GM19043 (cell line): Measurements from ENCODE around the gene COL5A2.

Experiments
- ATAC-seq: cut with Tn5 transposase; IDR thresholded peaks from one replicate; pipeline ENCODE4 v1.9.1; 2021; ENCODE audit warnings: low read depth; ENCODE audit not compliant: unreplicated experiment

COL5A2 gene

GRCh38 chr2:189179570-189179950 lies at the start of gene COL5A2:
TSS of gene COL5A2 (minus strand) at chr2:189179761. CDS start at chr2:189179604, 157 bp downstream.
- ATAC-seq = no peak

DNA sequence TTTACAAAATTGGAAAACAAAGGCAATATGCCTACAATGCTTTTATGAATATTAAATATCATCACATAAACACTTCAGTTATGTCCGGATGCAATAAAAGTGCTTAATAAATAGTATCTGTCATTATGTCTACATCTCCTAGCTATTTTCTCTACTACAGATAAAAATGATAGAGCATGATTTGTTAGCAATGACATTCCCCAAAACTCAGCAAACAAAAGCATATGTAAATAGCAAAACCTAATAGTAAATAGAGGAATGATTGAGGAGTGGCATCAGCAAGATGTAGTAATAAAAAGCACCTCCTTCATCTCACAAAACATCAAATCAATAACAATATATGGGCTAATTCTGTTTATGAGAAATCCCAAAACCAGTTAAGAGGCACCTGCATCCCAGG lies 46.5 kb upstream of the COL5A2 start:
- ATAC-seq = no peak

- ATAC-seq = no peak
Observed at GRCh38 chr2:189225032-189225431, 45.5 kb upstream of the COL5A2 start.

DNA sequence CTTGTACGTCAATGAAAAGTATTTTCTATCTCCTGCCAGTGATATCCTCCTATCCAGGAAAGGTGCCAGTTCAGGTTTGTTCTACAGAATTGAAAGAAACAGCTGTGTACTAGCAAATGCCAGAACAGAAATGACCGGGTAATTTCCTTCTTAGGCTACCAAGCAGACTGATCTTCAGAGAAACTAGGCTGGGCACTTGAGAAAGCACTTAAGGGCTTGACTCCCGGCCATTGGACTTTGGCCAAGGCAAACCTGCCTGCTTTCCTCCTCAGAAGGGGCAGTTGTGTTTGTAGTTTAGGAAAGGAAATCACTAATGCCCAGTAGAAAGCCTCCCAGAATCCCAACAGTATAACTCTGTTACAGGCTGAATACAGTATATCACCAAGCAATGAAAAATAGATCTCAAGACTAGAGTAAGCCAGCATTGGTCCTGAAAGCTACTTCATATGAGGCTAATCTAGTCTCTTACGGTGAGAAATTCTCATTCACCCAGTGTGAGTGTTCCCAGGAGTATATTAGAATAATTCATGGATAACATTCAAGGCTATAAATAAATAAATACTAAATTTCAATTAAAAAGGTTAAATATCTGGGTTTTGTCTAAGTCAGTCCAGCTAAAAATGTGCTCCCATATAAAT lies 43.0 kb upstream of the COL5A2 start:
- ATAC-seq = no peak

DNA sequence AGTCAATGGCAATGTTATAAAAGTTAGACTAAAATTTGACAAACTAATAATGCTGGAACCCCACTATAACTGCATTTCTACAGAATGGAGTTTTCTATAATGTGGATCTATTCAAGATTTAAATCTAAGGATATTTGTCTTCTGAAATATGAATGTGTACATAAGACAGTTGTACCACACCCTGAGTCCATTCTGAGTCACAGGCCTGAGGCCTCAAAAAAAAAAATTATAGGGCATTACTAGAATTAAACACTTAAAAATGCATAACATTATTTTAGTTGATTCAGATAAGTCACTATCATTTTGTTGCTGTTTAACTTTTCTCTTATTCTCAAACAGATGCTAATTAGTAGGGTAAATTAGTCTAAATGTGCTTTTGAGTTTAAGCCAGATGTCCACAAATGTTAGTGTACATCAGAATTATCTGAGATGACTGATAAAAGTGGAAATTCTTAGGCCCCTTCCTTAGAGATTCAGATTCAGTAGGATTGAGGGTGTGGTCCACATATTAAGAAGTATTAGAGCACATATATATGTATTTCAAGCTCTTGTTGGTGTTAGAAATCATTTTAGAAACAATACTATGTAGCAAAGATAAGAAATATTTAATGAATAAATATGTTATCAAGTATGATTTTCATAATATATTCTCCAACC lies 42.4 kb upstream of the COL5A2 start:
- ATAC-seq = no peak

- no peak for ATAC-seq
Observed at GRCh38 chr2:189218236-189218635, 38.7 kb upstream of the COL5A2 start.

- no peak for ATAC-seq
Observed at GRCh38 chr2:189217541-189217940, 38.0 kb upstream of the COL5A2 start.

GRCh38 chr2:189217051-189217450 lies 37.5 kb upstream of the COL5A2 start:
- no peak for ATAC-seq

DNA sequence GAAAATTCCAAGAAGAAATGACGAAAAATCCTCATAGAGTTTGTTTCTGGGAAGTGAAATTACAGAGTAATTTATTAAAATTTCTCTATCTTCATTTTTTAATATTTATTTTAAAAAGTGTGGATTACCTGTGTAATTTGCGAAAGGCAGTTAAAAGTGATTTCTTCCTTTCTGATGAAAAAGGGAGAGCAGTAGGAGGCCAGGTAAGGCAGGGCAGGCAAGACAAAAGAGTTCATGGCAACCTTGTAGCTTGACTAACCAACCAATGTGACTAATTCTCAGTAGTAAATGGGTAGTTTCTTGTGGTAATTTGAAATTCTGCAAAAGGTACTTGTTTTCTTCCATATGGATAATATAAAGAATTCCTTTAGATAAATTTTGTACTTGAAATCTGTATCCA lies 34.9 kb upstream of the COL5A2 start:
- ATAC-seq = no peak

DNA sequence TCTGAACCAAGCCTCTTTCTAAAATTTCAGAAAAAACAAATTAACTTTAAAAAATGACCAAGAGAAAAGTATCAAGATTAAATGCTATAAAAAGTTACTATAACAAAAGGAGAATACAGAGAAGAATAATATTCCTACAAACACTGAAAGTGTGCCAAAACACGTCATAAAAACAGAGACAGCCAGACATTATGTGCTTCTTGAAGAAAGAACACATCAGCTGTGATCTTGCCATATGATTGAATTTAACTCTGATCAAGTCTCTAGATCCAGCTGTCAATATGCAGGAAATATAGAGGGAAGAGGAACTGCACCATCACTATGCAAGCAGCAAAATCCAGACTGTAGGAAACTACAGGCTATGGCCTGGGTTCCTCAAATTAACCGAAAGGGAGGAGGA lies 33.7 kb upstream of the COL5A2 start:
- ATAC-seq = no peak

DNA sequence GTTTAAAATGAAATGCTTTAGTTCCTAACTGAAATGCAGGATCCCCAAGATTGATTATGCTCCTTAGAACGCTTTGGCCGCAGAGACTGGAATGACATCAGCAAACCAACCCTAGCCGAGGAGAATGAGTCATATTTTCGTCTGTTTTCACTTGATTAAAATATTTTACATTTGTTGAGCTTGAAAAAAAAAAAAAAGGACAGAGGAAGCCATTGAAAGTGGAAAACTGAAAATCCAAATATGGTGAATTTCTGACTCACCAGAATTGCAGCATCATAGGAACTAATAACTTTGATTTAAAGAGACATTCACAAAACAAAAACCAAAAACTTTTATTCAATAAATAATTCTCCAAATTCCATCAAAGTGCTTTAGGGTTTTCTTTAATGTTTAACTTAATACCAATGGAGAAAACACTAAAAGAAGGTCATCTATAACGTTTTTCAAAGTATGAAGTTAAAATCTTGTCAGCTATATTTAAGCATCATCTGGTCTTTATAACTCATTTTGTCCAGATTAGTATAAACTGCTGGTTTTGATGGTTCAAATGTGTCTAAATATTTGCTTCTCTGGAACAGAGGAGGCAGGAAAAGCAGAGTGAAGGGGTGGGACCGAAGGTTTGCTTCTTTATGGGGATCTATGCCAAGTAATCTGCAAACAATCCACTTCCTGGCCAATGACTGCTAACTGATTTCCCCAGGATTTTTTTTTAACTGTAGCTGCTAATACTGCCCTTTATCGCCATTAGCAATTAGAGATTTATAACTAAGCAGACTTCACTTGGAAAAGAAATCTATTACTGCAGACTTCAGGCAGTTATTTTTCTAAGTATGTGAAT lies 30.9 kb upstream of the COL5A2 start:
- no peak for ATAC-seq

- ATAC-seq = no peak
Observed at GRCh38 chr2:189208254-189208653, 28.7 kb upstream of the COL5A2 start.

DNA sequence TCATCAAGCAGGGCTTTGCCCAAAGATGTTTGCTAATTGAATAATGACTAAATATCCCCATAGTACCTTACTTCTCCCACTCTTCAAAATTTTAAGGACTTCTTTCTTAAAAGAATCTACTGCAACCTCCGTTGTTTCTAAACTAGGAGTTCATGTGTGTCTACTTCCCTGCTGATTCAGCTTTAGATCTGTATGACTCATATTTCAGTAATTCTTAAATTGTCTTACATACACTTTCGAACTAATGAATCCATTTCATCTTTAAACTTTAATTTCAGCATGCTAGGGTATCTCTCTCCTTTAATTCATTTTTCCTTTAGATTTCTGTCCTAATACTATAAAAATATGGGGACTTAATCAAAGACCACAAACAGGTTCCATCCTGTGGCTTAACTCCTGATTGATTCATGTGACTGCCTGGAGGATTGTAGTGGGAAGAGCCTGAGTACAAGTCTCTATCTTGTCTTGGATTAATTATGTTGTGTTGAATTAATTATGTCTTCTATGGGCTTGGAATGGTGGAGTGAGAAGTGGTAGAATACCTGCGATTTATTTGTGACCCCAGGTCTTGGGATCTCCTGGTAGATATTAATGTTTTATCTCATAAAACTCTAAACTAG lies 24.9 kb upstream of the COL5A2 start:
- ATAC-seq = no peak

DNA sequence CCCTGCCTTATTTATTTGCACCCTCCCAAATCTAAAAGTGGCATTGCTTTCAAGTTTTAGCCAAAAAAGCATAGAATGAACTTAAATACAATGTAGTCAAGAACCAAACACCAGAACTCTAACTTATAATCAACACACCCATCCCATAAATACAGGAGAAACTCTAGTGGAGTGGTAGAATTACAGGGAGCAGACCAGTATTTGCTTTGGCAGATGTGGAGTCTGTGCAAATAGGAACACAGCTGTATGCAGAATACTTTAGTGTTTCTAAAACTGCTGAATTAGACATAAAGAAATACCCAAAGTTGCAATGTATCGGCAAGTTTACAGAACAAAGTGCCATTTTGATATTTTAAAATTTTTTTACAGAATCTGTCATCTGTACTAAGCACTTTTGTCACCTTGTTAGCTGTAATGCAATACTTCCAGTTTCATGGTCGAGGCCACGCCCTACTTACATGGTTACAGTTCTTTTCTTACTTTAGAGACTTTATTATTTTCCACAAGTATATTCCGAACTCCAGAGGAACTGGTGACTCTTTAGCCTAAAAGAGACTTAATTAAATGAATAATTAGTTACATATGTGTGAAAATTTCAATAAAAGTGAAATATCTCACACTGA lies 23.7 kb upstream of the COL5A2 start:
- no peak for ATAC-seq

- ATAC-seq = no peak
Observed at GRCh38 chr2:189199797-189200196, 20.2 kb upstream of the COL5A2 start.

GRCh38 chr2:189192766-189193165 lies 13.2 kb upstream of the COL5A2 start:
- no peak for ATAC-seq

- ATAC-seq = no peak
Observed at GRCh38 chr2:189191766-189192165, 12.2 kb upstream of the COL5A2 start.

DNA sequence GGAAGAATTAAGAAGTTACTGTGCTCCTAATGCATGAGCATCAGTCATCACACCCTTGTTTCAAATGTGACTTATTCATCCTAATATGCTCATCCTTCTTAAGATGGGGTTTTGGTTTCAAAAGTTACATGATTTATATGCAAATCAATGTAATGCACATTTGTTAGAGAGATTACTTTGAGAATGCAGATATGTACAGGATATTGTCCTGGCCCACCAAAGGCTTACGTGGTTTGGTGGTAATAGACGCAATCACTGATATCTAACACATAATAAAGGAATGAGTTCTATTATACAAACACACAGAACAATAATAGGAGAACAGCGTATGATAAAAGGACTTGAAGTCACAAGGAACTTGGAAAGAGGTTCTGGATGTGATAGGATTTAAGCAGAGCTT lies 11.1 kb upstream of the COL5A2 start:
- no peak for ATAC-seq

- no peak for ATAC-seq
Observed at GRCh38 chr2:189188115-189188805, 8.7 kb upstream of the COL5A2 start.

GRCh38 chr2:189183170-189183569 lies 3.6 kb upstream of the COL5A2 start:
- no peak for ATAC-seq
